HEK293 (cell line): ENCODE results near the gene TSPYL6.
A peak's percentile ranks its signal among the peaks of the same experiment; 100 is the strongest.

ENCODE experiments used
- CTCF ChIA-PET: fragments of 350-600 bp; formaldehyde crosslinking; extraction: SDS; loops from one replicate; lab custom pipeline; 2021; ENCODE audit warnings: antibody characterized with exemption; lab: Yijun Ruan, JAX
- POLR2A ChIA-PET: fragments of 300-600 bp; formaldehyde crosslinking; extraction: SDS; loops from one replicate; lab custom pipeline; 2020; ENCODE audit warnings: antibody characterized with exemption, inconsistent platforms; lab: Yijun Ruan, JAX
- H3K27ac ChIP-seq: fragments of 200-500 bp; sonication (Bioruptor generic); 2 replicates; pipeline ENCODE4 v1.5.1; 2014; ENCODE audit warnings: low read depth, low read length, control low read depth, inconsistent platforms; ENCODE audit errors: extremely low read depth
- H3K36me3 ChIP-seq, 2 experiments: fragments of 200-500 bp in 1 of 2; sonication (Bioruptor generic) in 1 of 2; 1 replicate in 1 of 2; 2 replicates in 1 of 2; pipeline ENCODE4 v1.5.1; 2014 to 2017; ENCODE audit warnings: inconsistent platforms in 2 of 2, low read length in 2 of 2; ENCODE audit not compliant: control insufficient read depth in 2 of 2, insufficient read depth in 1 of 2
- H3K4me1 ChIP-seq: fragments of 200-500 bp; sonication (Bioruptor generic); 2 replicates; pipeline ENCODE4 v1.5.1; 2014; ENCODE audit warnings: mild to moderate bottlenecking, low read length, inconsistent platforms; ENCODE audit not compliant: control insufficient read depth, insufficient read depth
- H3K4me3 ChIP-seq: 2 replicates; pipeline ENCODE4 v1.5.1; 2011; ENCODE audit warnings: low read depth, mild to moderate bottlenecking, control low read depth, low read length, moderate library complexity
- H3K9me3 ChIP-seq: fragments of 200-500 bp; sonication (Bioruptor generic); 2 replicates; pipeline ENCODE4 v1.5.1; 2014; ENCODE audit warnings: low read depth, low read length, inconsistent platforms; ENCODE audit not compliant: control insufficient read depth, insufficient read depth
- GFI1B ChIP-seq: fragments of 450-650 bp; formaldehyde crosslinking; IDR thresholded peaks from 2 replicates; pipeline ENCODE4 v1.5.1; 2016; ENCODE audit warnings: missing biosample characterization, missing genetic modification characterization
- GLI2 ChIP-seq: fragments of 450-650 bp; formaldehyde crosslinking; IDR thresholded peaks from 2 replicates; pipeline ENCODE4; 2017; ENCODE audit warnings: missing biosample characterization, missing genetic modification characterization, low read depth, borderline replicate concordance
- GLIS1 ChIP-seq: fragments of 450-650 bp; formaldehyde crosslinking; IDR thresholded peaks from 2 replicates; pipeline ENCODE4 v1.5.1; 2016; ENCODE audit warnings: missing biosample characterization, missing genetic modification characterization
- IKZF3 ChIP-seq: fragments of 450-650 bp; IDR thresholded peaks from 2 replicates; pipeline ENCODE4 v1.5.0; 2018; ENCODE audit warnings: missing biosample characterization, mild to moderate bottlenecking, missing genetic modification characterization, moderate library complexity
- KLF16 ChIP-seq: fragments of 450-650 bp; formaldehyde crosslinking; IDR thresholded peaks from 2 replicates; pipeline ENCODE4 v1.5.1; 2017; ENCODE audit warnings: missing biosample characterization, missing genetic modification characterization
- OSR2 ChIP-seq: fragments of 450-650 bp; formaldehyde crosslinking; IDR thresholded peaks from 2 replicates; pipeline ENCODE4 v1.5.1; 2016; ENCODE audit warnings: missing biosample characterization, missing genetic modification characterization
- OVOL3 ChIP-seq: fragments of 450-650 bp; formaldehyde crosslinking; IDR thresholded peaks from 2 replicates; pipeline ENCODE4 v1.5.1; 2016; ENCODE audit warnings: missing biosample characterization, missing genetic modification characterization
- ZBTB17 ChIP-seq: fragments of 450-650 bp; formaldehyde crosslinking; IDR thresholded peaks from 2 replicates; pipeline ENCODE4 v1.5.1; 2016; ENCODE audit warnings: missing biosample characterization, missing genetic modification characterization
- ZEB2 ChIP-seq: fragments of 450-650 bp; formaldehyde crosslinking; IDR thresholded peaks from 2 replicates; pipeline ENCODE4 v1.5.1; 2016; ENCODE audit warnings: missing biosample characterization, missing genetic modification characterization
- ZNF132 ChIP-seq: fragments of 450-650 bp; formaldehyde crosslinking; IDR thresholded peaks from 2 replicates; pipeline ENCODE4 v1.5.1; 2017; ENCODE audit warnings: missing biosample characterization, missing genetic modification characterization, borderline replicate concordance
- ZNF335 ChIP-seq: fragments of 450-650 bp; formaldehyde crosslinking; conservative IDR thresholded peaks from 2 replicates; pipeline ENCODE4 v1.5.1; 2016; ENCODE audit warnings: missing biosample characterization, missing genetic modification characterization
- ZNF341 ChIP-seq: fragments of 450-650 bp; formaldehyde crosslinking; IDR thresholded peaks from 2 replicates; pipeline ENCODE4; 2016; ENCODE audit warnings: low read depth, missing biosample characterization, missing genetic modification characterization
- ZNF501 ChIP-seq: fragments of 450-650 bp; formaldehyde crosslinking; IDR thresholded peaks from 2 replicates; pipeline ENCODE4 v1.5.1; 2016; ENCODE audit warnings: missing biosample characterization, missing genetic modification characterization
- ZNF549 ChIP-seq: fragments of 450-650 bp; IDR thresholded peaks from 2 replicates; pipeline ENCODE4 v1.5.1; 2018; ENCODE audit warnings: missing biosample characterization, missing genetic modification characterization, mild to moderate bottlenecking, inconsistent platforms, moderate library complexity
- ZNF629 ChIP-seq: fragments of 450-650 bp; formaldehyde crosslinking; IDR thresholded peaks from 2 replicates; pipeline ENCODE4 v1.5.1; 2017; ENCODE audit warnings: missing biosample characterization, missing genetic modification characterization
- ZNF660 ChIP-seq: fragments of 450-650 bp; IDR thresholded peaks from 2 replicates; pipeline ENCODE4 v1.5.1; 2018; ENCODE audit warnings: missing biosample characterization, mild to moderate bottlenecking, missing genetic modification characterization
- TF ChIP-seq, protein P1 (sequence below): fragments of 450-650 bp; formaldehyde crosslinking; IDR thresholded peaks from 2 replicates; pipeline ENCODE4 v1.5.1; 2016; ENCODE audit warnings: missing biosample characterization, missing genetic modification characterization, borderline replicate concordance
- TF ChIP-seq, protein P2 (sequence below): fragments of 450-650 bp; formaldehyde crosslinking; IDR thresholded peaks from 2 replicates; pipeline ENCODE4 v1.5.1; 2016; ENCODE audit warnings: missing biosample characterization, missing genetic modification characterization, low read depth
- TF ChIP-seq, protein P3 (sequence below): fragments of 450-650 bp; formaldehyde crosslinking; IDR thresholded peaks from 2 replicates; pipeline ENCODE4 v1.5.1; 2016; ENCODE audit warnings: missing biosample characterization, missing genetic modification characterization
- TF ChIP-seq, protein P4 (sequence below): fragments of 450-650 bp; IDR thresholded peaks from 2 replicates; pipeline ENCODE4 v1.5.1; 2018; ENCODE audit warnings: missing biosample characterization, mild to moderate bottlenecking, missing genetic modification characterization
- TF ChIP-seq, protein P5 (sequence below): fragments of 450-650 bp; formaldehyde crosslinking; IDR thresholded peaks from 2 replicates; pipeline ENCODE4 v1.5.1; 2016; ENCODE audit warnings: missing biosample characterization, missing genetic modification characterization
- TF ChIP-seq, protein P6 (sequence below): fragments of 450-650 bp; formaldehyde crosslinking; IDR thresholded peaks from 2 replicates; pipeline ENCODE4 v1.5.1; 2016; ENCODE audit warnings: missing biosample characterization, missing genetic modification characterization

TSPYL6 gene

DNA sequence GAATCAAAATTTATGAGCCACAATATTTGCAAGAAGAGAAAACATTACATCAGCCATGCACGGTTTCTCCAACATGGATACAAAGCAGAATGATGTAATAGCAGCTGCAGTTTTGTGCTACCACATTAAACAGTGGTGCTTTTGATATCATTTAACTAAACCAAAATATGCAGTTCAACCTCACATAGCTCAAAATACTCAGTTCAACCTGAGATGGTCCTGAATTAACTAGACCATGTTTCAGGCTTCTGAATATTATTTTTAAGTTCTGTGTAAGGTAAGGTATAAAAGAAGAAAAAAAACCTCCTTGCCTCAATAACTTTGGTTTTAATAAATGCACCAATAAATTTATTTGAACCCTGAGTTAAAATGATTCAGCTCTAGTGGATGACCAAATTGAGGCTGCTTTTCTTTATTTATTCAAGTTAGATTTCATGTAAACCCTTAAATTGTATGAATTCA, 18.8 kb upstream of the TSPYL6 start (continued):
- TF ChIP-seq, protein P1, sequence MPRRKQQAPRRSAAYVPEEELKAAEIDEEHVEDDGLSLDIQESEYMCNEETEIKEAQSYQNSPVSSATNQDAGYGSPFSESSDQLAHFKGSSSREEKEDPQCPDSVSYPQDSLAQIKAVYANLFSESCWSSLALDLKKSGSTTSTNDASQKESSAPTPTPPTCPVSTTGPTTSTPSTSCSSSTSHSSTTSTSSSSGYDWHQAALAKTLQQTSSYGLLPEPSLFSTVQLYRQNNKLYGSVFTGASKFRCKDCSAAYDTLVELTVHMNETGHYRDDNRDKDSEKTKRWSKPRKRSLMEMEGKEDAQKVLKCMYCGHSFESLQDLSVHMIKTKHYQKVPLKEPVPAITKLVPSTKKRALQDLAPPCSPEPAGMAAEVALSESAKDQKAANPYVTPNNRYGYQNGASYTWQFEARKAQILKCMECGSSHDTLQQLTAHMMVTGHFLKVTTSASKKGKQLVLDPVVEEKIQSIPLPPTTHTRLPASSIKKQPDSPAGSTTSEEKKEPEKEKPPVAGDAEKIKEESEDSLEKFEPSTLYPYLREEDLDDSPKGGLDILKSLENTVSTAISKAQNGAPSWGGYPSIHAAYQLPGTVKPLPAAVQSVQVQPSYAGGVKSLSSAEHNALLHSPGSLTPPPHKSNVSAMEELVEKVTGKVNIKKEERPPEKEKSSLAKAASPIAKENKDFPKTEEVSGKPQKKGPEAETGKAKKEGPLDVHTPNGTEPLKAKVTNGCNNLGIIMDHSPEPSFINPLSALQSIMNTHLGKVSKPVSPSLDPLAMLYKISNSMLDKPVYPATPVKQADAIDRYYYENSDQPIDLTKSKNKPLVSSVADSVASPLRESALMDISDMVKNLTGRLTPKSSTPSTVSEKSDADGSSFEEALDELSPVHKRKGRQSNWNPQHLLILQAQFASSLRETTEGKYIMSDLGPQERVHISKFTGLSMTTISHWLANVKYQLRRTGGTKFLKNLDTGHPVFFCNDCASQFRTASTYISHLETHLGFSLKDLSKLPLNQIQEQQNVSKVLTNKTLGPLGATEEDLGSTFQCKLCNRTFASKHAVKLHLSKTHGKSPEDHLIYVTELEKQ = no peak
- no peak for TF ChIP-seq ZNF341 (tag by site-specific recombination)
- TF ChIP-seq, protein P2, sequence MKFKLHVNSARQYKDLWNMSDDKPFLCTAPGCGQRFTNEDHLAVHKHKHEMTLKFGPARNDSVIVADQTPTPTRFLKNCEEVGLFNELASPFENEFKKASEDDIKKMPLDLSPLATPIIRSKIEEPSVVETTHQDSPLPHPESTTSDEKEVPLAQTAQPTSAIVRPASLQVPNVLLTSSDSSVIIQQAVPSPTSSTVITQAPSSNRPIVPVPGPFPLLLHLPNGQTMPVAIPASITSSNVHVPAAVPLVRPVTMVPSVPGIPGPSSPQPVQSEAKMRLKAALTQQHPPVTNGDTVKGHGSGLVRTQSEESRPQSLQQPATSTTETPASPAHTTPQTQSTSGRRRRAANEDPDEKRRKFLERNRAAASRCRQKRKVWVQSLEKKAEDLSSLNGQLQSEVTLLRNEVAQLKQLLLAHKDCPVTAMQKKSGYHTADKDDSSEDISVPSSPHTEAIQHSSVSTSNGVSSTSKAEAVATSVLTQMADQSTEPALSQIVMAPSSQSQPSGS (tag by site-specific recombination) = peak; percentile 73
- TF ChIP-seq KLF16 (tag by site-specific recombination) = 0 out of 2 replicates have a peak, but pooled peaks have one; percentile 17
- TF ChIP-seq OSR2 (tag by site-specific recombination) = 0 out of 2 replicates have a peak, but pooled peaks have one; percentile 17
- TF ChIP-seq, protein P3, sequence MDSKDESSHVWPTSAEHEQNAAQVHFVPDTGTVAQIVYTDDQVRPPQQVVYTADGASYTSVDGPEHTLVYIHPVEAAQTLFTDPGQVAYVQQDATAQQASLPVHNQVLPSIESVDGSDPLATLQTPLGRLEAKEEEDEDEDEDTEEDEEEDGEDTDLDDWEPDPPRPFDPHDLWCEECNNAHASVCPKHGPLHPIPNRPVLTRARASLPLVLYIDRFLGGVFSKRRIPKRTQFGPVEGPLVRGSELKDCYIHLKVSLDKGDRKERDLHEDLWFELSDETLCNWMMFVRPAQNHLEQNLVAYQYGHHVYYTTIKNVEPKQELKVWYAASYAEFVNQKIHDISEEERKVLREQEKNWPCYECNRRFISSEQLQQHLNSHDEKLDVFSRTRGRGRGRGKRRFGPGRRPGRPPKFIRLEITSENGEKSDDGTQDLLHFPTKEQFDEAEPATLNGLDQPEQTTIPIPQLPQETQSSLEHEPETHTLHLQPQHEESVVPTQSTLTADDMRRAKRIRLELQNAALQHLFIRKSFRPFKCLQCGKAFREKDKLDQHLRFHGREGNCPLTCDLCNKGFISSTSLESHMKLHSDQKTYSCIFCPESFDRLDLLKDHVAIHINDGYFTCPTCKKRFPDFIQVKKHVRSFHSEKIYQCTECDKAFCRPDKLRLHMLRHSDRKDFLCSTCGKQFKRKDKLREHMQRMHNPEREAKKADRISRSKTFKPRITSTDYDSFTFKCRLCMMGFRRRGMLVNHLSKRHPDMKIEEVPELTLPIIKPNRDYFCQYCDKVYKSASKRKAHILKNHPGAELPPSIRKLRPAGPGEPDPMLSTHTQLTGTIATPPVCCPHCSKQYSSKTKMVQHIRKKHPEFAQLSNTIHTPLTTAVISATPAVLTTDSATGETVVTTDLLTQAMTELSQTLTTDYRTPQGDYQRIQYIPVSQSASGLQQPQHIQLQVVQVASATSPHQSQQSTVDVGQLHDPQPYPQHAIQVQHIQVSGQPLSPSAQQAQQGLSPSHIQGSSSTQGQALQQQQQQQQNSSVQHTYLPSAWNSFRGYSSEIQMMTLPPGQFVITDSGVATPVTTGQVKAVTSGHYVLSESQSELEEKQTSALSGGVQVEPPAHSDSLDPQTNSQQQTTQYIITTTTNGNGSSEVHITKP (tag by site-specific recombination) = peak; percentile 31; the same call in 1 of the 2 replicates
- TF ChIP-seq ZNF629 (tag by site-specific recombination) = peak; percentile 53; the same call in 1 of the 2 replicates
- peak; percentile 70; the same call in 1 of the 2 replicates for TF ChIP-seq ZNF660
- TF ChIP-seq ZBTB17 (tag by site-specific recombination) = peak; percentile 33; the same call in 1 of the 2 replicates
- TF ChIP-seq ZNF335 (tag by site-specific recombination) = peak; percentile 26; the same call in 1 of the 2 replicates
- TF ChIP-seq IKZF3 = peak; percentile 73
- peak; percentile 24; the same call in 1 of the 2 replicates for TF ChIP-seq ZEB2 (tag by site-specific recombination)
- TF ChIP-seq, protein P4, sequence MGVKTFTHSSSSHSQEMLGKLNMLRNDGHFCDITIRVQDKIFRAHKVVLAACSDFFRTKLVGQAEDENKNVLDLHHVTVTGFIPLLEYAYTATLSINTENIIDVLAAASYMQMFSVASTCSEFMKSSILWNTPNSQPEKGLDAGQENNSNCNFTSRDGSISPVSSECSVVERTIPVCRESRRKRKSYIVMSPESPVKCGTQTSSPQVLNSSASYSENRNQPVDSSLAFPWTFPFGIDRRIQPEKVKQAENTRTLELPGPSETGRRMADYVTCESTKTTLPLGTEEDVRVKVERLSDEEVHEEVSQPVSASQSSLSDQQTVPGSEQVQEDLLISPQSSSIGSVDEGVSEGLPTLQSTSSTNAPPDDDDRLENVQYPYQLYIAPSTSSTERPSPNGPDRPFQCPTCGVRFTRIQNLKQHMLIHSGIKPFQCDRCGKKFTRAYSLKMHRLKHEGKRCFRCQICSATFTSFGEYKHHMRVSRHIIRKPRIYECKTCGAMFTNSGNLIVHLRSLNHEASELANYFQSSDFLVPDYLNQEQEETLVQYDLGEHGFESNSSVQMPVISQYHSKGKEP (tag by site-specific recombination) = peak; percentile 92

DNA sequence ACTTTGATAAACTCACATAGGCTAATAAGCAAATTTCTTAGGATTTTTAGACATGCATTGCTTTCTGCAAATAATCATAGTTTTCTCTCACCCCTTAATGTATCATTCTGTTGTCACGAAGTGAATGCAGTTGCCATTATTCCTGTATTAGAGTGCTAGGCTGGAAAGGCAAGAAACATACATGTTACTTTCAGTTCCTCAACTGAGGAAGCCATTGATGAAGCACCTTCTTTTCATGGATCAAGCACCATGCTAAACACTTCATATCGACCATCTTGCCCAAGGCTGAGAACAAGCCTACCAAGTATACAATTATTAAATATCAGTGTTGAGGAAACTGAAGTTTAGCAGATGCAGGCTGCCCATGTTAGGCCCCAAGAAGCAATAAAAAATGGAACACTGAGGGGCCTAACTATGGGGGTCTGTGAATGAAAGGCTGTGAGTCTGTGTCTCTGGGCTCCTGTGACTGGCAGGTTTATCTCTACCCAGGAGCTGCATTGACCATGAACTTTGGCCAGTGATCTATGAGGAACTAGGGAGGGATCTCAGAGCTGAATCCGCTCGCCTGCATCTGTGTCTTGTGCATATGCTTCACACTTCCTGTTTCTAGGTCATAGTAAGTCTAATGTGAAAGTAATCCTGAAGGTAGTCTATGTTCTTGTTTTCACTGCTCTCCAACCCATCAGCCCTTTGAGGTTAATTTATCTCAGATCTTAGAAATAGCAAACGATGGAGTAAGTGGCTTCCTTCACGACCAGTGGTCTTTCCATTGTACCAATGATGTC, 16.0 kb upstream of the TSPYL6 start:
- Histone ChIP-seq H3K36me3 (no peaks in the 10 kb centered on the region), H3K9me3 (no peaks in the 10 kb centered on the region), H3K4me3 (no peak overlapping the region), H3K27ac (no peak overlapping the region), H3K4me1 (peaks cover 2% of the 10 kb centered on the region; the same call in 1 of the 2 replicates)
- ChIA-PET CTCF (no interaction called here), POLR2A (no interaction called here)
- no peak for TF ChIP-seq ZNF132
- TF ChIP-seq GFI1B (tag by site-specific recombination) = no peak
- TF ChIP-seq ZNF501 (tag by site-specific recombination) = no peak
- TF ChIP-seq GLIS1 (tag by site-specific recombination) = no peak
- TF ChIP-seq ZNF549 (tag by site-specific recombination) = no peak
- TF ChIP-seq, protein P5, sequence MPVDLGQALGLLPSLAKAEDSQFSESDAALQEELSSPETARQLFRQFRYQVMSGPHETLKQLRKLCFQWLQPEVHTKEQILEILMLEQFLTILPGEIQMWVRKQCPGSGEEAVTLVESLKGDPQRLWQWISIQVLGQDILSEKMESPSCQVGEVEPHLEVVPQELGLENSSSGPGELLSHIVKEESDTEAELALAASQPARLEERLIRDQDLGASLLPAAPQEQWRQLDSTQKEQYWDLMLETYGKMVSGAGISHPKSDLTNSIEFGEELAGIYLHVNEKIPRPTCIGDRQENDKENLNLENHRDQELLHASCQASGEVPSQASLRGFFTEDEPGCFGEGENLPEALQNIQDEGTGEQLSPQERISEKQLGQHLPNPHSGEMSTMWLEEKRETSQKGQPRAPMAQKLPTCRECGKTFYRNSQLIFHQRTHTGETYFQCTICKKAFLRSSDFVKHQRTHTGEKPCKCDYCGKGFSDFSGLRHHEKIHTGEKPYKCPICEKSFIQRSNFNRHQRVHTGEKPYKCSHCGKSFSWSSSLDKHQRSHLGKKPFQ (tag by site-specific recombination) = no peak
- TF ChIP-seq GLI2 (tag by site-specific recombination) = no peak
- TF ChIP-seq OVOL3 (tag by site-specific recombination) = no peak
- TF ChIP-seq, protein P6, sequence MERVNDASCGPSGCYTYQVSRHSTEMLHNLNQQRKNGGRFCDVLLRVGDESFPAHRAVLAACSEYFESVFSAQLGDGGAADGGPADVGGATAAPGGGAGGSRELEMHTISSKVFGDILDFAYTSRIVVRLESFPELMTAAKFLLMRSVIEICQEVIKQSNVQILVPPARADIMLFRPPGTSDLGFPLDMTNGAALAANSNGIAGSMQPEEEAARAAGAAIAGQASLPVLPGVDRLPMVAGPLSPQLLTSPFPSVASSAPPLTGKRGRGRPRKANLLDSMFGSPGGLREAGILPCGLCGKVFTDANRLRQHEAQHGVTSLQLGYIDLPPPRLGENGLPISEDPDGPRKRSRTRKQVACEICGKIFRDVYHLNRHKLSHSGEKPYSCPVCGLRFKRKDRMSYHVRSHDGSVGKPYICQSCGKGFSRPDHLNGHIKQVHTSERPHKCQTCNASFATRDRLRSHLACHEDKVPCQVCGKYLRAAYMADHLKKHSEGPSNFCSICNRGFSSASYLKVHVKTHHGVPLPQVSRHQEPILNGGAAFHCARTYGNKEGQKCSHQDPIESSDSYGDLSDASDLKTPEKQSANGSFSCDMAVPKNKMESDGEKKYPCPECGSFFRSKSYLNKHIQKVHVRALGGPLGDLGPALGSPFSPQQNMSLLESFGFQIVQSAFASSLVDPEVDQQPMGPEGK (tag by site-specific recombination) = no peak
